ENCODE results near the gene TMEM35A.
A peak's percentile ranks its signal among the peaks of the same experiment; 100 is the strongest.
"Not testable (repeated sequence)": the region's sequence is repeated elsewhere in the genome, so short reads cannot be mapped to it uniquely, and the experiment has no call there.

TMEM35A gene, protein sequence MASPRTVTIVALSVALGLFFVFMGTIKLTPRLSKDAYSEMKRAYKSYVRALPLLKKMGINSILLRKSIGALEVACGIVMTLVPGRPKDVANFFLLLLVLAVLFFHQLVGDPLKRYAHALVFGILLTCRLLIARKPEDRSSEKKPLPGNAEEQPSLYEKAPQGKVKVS

DNA sequence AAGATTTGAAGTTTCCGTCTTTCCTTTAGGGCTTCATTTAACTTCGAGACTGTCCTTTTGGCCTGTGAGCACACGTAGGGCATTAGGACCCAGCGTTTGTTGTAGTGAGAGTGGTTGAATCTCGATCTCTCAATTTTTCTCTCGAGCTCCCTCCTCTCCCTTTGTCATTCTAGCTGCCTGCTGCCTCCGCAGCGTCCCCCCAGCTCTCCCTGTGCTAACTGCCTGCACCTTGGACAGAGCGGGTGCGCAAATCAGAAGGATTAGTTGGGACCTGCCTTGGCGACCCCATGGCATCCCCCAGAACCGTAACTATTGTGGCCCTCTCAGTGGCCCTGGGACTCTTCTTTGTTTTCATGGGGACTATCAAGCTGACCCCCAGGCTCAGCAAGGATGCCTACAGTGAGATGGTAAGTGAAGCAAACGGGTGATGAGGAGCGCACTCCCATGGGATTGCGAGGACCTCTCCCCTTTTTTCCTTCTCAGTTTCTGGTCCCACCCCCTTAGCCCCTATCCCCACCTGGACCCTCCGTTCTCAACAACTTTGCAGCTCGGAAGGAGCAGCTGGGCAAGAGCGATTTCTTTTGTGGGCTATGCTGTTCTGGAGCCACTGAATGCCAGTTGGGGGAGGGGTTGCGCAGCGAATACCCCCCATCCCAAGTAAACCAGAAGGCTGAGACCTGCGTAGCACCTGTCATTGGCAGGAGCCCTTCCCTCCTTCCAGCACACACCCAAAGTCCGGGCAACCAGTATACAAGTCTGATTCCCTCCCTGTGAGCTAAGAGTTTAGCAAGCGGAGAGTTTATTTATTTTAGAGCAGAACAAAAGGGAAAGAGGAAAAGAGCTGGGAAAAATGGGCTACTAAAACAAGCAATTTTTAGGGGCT lies at the start of gene TMEM35A:
TMEM35A (plus strand) TSS at position 164 of the 883 bp plus-strand sequence; CDS start at position 288, 124 bp downstream.
- no peak for DNase-seq (ENCODE audit: low spot score)
- FAIRE-seq: no peak

GRCh38 chrX:101029665-101030064 lies 49.0 kb upstream of the TMEM35A start:
- FAIRE-seq: no peak
- no peak for DNase-seq (ENCODE audit: low spot score)

GRCh38 chrX:101037231-101037630 lies 41.4 kb upstream of the TMEM35A start:
- DNase-seq (ENCODE audit: low spot score) (no peak), FAIRE-seq (no peak)

DNA sequence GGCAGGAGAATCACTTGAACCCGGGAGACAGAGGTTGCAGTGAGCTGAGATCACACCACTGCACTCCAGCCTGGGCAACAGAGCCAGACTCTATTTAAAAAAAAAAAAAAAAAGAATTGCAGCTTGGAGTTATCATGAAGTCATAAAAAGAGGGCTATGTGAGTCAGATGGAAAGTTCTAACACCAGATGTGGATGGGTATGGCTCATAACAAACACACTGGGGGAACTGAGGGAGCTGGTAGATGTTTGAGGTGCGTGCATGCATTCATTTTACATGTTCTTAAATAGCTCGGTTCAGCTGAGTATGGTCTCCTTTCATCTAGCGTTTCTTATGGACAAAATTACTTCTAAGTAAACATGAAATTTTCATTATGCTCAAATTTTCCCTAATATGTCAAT lies 38.5 kb upstream of the TMEM35A start:
- DNase-seq (ENCODE audit: low spot score) (no peak), FAIRE-seq (no peak)

DNA sequence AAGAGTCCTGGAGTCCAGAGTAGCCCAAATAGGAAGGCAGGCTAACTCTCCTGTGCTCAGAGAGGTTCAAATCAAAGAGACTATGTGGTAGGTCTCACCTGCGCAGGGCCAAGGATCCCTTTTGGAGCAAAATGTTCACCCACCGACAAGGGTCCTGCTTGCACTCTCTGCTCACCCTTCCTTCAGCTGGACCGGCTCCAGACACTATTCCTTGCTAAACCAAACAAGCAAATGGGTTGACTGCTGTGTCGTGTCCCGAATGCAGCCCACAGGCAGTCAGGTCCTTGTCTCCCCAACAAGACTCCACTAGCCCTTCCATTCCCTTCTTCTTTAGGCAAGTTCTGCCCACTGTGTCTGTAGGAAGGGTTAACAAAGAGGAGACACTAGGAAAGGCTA lies 27.5 kb upstream of the TMEM35A start:
- FAIRE-seq: no peak
- no peak for DNase-seq (ENCODE audit: low spot score)

GRCh38 chrX:101051549-101052302 lies 27.0 kb upstream of the TMEM35A start, which contains the start of gene TRMT2B:
Gene TRMT2B (minus strand): TSS chrX:101052111. CDS start chrX:101042289, 9,822 bp downstream.
- FAIRE-seq (no peak), DNase-seq (ENCODE audit: low spot score) (peak; percentile 79)

GRCh38 chrX:101056551-101056950 lies 22.1 kb upstream of the TMEM35A start:
- not testable (repeated sequence) for FAIRE-seq; DNase-seq (ENCODE audit: low spot score)

- no peak for FAIRE-seq
These were observed 21.5 kb upstream of the TMEM35A start for GRCh38 chrX:101057093-101057714.

DNA sequence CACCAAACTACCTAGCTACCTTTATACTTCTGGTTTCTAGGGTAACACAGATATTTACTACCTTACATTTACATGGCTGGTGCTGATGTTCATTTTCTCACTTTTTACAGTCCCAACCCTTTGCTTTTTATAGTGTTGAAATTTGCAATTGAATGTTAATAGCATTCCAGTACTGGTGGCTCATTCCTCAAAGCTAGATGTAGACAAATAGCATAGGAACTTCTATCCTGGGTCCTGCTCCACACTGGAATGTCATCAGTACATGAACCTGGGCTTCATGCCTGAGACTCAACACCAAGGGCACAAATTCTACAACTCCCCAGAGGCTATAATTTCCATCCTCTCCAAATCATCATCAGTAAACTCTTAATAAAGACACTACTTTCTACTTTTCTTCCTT lies 16.5 kb upstream of the TMEM35A start:
- FAIRE-seq (no peak), DNase-seq (ENCODE audit: low spot score) (no peak)

More at GRCh38 chrX:101057093-101057714, 21.5 kb upstream of the TMEM35A start:
- peak; percentile 13 for DNase-seq (ENCODE audit: low spot score)

GRCh38 chrX:101071582-101071981 lies 7.1 kb upstream of the TMEM35A start:
- FAIRE-seq: no peak
- no peak for DNase-seq (ENCODE audit: low spot score)

GRCh38 chrX:101079736-101080270 lies 1.1 kb downstream of the TMEM35A start:
- DNase-seq (ENCODE audit: low spot score) (no peak), FAIRE-seq (no peak)

GRCh38 chrX:101080326-101081124 lies 1.8 kb downstream of the TMEM35A start:
- DNase-seq (ENCODE audit: low spot score): no peak
- no peak for FAIRE-seq

- FAIRE-seq: no peak
- DNase-seq (ENCODE audit: low spot score): no peak
These were observed 2.6 kb downstream of the TMEM35A start for GRCh38 chrX:101081231-101081630.

GRCh38 chrX:101091817-101092216 lies 13.1 kb downstream of the TMEM35A start:
- DNase-seq (ENCODE audit: low spot score) (no peak), FAIRE-seq (no peak)

DNA sequence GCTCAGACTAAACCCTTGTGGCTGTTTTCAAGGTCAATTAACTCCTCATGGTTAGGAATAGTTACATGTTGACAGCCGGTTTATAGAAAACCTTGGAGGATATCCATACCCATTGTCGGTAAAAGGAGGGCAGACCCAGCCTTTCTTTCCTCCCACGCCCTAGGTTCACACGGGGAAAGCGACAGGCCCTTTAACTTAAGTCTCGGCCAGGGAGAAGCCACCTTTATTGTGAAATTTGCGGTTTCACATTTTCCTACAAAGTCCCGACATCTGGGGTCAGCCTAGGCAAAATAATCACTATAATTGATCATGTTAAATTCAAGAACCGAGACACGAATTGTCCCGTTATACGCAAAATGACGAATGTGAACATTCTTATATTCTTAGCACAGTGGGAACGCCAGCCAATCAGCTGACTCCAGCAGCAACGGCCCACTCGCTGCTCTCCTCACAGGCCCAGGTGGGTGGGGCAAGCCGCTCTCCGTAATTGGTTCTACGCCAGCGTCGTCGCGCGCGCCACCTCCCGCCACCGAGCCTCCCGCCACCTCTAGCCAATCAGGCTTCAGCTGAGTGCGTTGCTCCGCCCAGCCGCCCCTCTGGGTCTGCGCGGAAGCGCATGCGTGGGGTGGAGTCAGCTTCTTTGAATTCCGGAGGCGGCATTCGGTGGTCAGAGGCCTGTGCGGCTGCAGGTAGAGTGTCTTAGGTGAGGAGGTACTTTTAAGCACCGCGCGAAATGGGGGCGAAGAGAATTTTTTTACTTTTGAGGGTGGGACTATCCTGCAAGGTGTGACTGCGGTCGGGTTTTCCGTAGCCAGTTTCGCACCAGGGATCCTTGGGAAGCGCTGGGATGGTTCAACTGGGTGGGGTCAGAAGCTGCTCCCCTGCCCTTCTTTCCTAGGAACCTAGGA lies 19.1 kb downstream of the TMEM35A start, which contains the start of gene CENPI:
CENPI (plus strand) TSS at position 659 of the 908 bp plus-strand sequence. CDS start 2,867 bp downstream, outside the sequence.
- DNase-seq (ENCODE audit: low spot score) (peak; percentile 97), FAIRE-seq (peak; percentile 68)

DNA sequence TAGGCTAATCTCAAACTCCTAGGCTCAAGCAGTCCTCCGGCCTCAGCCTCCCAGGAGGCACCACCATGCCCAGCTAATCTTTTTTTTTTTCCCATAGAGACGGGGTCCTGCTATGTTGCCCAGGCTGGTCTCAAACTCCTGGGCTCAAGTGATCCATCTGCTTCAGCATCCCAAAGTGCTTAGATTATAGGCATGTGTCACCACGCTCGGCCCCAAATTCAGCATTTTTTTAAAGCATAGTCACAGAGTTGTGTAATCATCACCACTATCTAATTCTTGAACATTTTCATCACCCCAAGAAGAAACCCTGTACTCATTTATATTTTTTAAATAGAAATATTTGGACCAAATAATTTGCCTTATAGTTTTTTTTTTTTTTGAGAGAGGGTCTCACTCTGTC lies 29.6 kb downstream of the TMEM35A start:
- no peak for DNase-seq (ENCODE audit: low spot score)
- FAIRE-seq: no peak

DNA sequence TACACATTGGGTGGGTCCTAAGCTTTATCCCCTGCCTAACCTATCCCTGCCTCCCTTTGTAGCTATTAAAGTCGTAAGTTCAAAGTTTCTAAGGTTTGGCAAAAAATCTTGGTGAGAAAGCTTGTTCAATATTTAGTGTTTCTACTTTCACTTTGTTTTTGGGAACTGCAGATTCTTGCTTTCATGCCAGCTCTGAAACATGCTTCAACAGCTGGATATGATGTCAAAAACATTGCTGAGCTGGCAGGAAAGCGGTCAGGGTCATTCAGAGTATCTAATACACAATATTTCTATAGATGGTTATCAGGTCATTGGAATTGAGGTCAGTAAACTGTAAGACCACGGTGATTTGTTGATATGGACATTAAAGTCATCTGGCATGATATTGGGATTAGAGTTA lies 39.0 kb downstream of the TMEM35A start:
- DNase-seq (ENCODE audit: low spot score): no peak
- FAIRE-seq: no peak

DNA sequence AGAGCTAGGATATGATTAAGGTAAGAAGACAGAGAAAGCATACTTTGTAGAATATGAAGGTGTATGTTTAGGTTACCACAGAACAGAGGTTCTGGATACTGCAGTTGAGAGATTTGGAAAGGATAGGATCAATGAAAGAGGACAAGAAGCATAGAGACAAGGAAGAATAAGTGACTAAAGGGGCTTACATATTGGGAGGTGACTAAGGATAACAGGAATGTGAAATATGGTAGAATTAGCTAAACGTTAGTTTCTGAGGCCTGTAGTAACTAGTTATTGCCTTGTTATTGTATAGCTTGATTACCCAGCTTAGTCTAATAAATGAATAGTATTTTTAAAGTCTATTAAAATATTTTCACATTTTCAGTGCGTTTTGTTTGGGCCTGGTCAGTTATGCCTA lies 57.6 kb downstream of the TMEM35A start:
- FAIRE-seq (no peak), DNase-seq (ENCODE audit: low spot score) (no peak)

Measured in urothelium cell line (cell line).